K562 (cell line): Measurements from ENCODE around the gene FUT2. TPM values are rescaled to one million over a fixed set of nuclear protein-coding genes. Genes with fewer than 3 reads are reported as not detected.
A peak's percentile ranks its signal among the peaks of the same experiment; 100 is the strongest.

Source experiments
- COPS2 ChIP-seq: fragments of 450-650 bp; conservative IDR thresholded peaks from 2 replicates; pipeline ENCODE4 v1.6.1; 2016; ENCODE audit warnings: mild to moderate bottlenecking, moderate library complexity
- RNF2 ChIP-seq: sonication (generic); IDR thresholded peaks from 2 replicates; pipeline ENCODE4 v1.6.1; 2016
- SIRT6 ChIP-seq: IDR thresholded peaks from one replicate; pipeline ENCODE4 v1.6.1; 2012; ENCODE audit warnings: low read depth, mild to moderate bottlenecking, control low read depth, inconsistent platforms, low read length, moderate library complexity
- SREBF1 ChIP-seq: fragments of 150-350 bp; IDR thresholded peaks from 2 replicates; pipeline ENCODE4 v1.6.1; 2014; ENCODE audit warnings: antibody characterized with exemption, low read depth, low read length, borderline replicate concordance
- SRSF9 ChIP-seq: fragments of 200-400 bp; formaldehyde crosslinking; IDR thresholded peaks from 2 replicates; pipeline ENCODE4 v1.6.1; 2017; ENCODE audit warnings: low read depth, low read length, borderline replicate concordance
- TCFL5 ChIP-seq: fragments of 250-450 bp; sonication (Bioruptor Pico); conservative IDR thresholded peaks from 2 replicates; pipeline ENCODE4 v1.6.1; 2021; ENCODE audit warnings: mild to moderate bottlenecking, moderate library complexity, matching md5 sums
- XRCC3 ChIP-seq: fragments of 450-650 bp; IDR thresholded peaks from 2 replicates; pipeline ENCODE4 v1.6.1; 2017; ENCODE audit warnings: mild to moderate bottlenecking, moderate library complexity
- ZBTB17 ChIP-seq: fragments of 450-650 bp; formaldehyde crosslinking; IDR thresholded peaks from 2 replicates; pipeline ENCODE4 v1.4.0; 2020; ENCODE audit warnings: mild to moderate bottlenecking
- ZKSCAN3 ChIP-seq: fragments of 250-450 bp; sonication (Bioruptor Pico); IDR thresholded peaks from 2 replicates; pipeline ENCODE4 v1.4.0; 2020
- ZNF75A ChIP-seq: fragments of 450-650 bp; formaldehyde crosslinking; IDR thresholded peaks from 2 replicates; pipeline ENCODE4 v1.4.0; 2020; ENCODE audit warnings: mild to moderate bottlenecking
- ZNF766 ChIP-seq: fragments of 200-800 bp; sonication (Bioruptor generic); conservative IDR thresholded peaks from 2 replicates; pipeline ENCODE4 v1.6.1; 2016; ENCODE audit warnings: missing genetic modification characterization, missing compliant biosample characterization
- polyA plus RNA-seq, 8 experiments: library from polyadenylated mRNA; depleted of rRNA in 4 of 8; stranded (reverse) in 5 of 8; unstranded in 3 of 8; fragments of >200 nt; fragmentation: Nextera tagmentation in 2 of 8; fragmentation: Illumina TruSeq in 1 of 8; extraction: Ambion mirVana in 2 of 8; extraction: Trizol in 1 of 8; gene quantifications; 2 replicates each; pipeline versions ENCODE4 v1.2.1 to v1.2.3, GENCODE V29; 2011 to 2014; ENCODE audit warnings: inconsistent platforms in 1 of 8, missing spikeins in 1 of 8
- total RNA-seq, 7 experiments: library from RNA; depleted of rRNA in 6 of 7; stranded (reverse); fragments of >200 nt in 6 of 7; fragmentation: Illumina TruSeq in 2 of 7; extraction: Trizol in 2 of 7; gene quantifications; 2 replicates each; pipeline versions ENCODE4 v1.2.1 to v1.2.3, GENCODE V29; 2011 to 2021; ENCODE audit warnings: low replicate concordance in 1 of 7
- TF ChIP-seq, protein P1 (sequence below): fragments of 450-650 bp; IDR thresholded peaks from 2 replicates; pipeline ENCODE4 v1.7.0; 2016; ENCODE audit warnings: borderline replicate concordance
- TF ChIP-seq, protein P2 (sequence below): fragments of 250-450 bp; sonication (Bioruptor Pico); IDR thresholded peaks from 2 replicates; pipeline ENCODE4 v1.8.0; 2022; ENCODE audit warnings: moderate library complexity, mild to moderate bottlenecking, inconsistent platforms
- TF ChIP-seq, protein P3 (sequence below): fragments of 200-800 bp; sonication (Bioruptor generic); IDR thresholded peaks from 2 replicates; pipeline ENCODE4 v1.6.1; 2017; ENCODE audit warnings: missing genetic modification characterization, missing compliant biosample characterization
- TF ChIP-seq, protein P4 (sequence below), 2 experiments: fragments of 200-800 bp in 1 of 2; sonication (Bioruptor generic) in 1 of 2; sonication (generic) in 1 of 2; formaldehyde crosslinking in 1 of 2; IDR thresholded peaks in 1 of 2; conservative IDR thresholded peaks in 1 of 2; 2 replicates each; pipeline versions ENCODE4 v1.5.0 to v1.6.1; 2016 to 2020; ENCODE audit warnings: missing compliant biosample characterization in 1 of 2, missing genetic modification characterization in 1 of 2, missing genetic modification reagents in 1 of 2
- TF ChIP-seq, protein P5 (sequence below): IDR thresholded peaks from 2 replicates; pipeline ENCODE4 v1.6.1; 2016; ENCODE audit warnings: missing genetic modification characterization, missing compliant biosample characterization
- TF ChIP-seq, protein P6 (sequence below): fragments of 250-450 bp; sonication (Bioruptor Pico); IDR thresholded peaks from 2 replicates; pipeline ENCODE4 v1.5.0; 2020; ENCODE audit warnings: mild to moderate bottlenecking, borderline replicate concordance

The FUT2 gene
- total and polyA plus RNA-seq, 9 of the 15 experiments (the other 6 are each of a cell fraction or from before 2014, with no cell fraction given) = 0.03 to 0.04 TPM; not detected in 7

DNA sequence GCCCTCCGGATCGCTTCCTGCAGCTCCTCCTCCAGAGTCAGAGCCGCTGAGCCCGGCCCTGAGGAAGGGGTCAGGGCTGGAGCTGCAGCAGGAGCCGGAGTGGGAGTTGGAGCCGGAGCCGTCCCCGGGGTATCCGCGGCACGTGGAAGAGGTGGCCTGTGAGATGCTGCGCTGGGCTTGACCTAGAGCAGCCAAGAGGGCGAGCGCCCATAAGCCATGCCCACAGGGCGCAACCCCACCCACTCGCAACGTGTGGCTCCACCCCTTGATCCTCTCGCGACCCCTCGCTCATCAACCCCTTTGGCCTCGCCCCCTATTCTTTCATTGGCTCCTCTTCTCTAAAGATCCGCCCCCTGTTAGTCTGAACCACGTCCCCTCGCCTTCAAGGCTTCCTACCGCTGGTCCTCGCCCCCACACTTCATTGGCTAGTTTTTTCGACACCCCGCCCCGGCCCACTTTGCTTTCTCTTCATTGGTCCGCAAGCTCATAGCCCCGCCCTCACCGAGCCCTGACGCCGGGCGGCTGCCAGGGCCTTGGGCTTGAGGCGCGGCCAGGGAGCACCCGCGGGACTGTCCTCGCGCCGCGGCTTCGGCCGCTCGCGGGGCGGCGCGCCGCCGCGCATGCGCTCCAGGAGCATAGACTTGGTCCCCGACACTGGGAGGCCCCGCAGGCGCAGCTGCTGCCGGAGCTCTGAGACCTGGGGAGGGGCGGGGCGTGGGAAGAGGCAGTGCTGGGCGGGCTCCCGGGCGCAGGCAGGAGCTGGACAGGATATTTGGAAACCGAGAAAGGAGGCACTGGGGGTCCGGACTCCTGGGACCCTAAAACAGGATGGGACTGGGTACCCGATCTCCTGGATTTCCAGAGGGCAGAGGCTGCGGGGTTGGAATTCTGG, 18.3 kb downstream of the FUT2 start (continued):
- no peak for TF ChIP-seq TCFL5 (CRISPR knock-in tag)
- no peak for TF ChIP-seq ZNF766 (CRISPR knock-in tag)
- TF ChIP-seq, protein P1, sequence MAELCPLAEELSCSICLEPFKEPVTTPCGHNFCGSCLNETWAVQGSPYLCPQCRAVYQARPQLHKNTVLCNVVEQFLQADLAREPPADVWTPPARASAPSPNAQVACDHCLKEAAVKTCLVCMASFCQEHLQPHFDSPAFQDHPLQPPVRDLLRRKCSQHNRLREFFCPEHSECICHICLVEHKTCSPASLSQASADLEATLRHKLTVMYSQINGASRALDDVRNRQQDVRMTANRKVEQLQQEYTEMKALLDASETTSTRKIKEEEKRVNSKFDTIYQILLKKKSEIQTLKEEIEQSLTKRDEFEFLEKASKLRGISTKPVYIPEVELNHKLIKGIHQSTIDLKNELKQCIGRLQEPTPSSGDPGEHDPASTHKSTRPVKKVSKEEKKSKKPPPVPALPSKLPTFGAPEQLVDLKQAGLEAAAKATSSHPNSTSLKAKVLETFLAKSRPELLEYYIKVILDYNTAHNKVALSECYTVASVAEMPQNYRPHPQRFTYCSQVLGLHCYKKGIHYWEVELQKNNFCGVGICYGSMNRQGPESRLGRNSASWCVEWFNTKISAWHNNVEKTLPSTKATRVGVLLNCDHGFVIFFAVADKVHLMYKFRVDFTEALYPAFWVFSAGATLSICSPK = no peak
- TF ChIP-seq SIRT6 = no peak
- TF ChIP-seq, protein P2, sequence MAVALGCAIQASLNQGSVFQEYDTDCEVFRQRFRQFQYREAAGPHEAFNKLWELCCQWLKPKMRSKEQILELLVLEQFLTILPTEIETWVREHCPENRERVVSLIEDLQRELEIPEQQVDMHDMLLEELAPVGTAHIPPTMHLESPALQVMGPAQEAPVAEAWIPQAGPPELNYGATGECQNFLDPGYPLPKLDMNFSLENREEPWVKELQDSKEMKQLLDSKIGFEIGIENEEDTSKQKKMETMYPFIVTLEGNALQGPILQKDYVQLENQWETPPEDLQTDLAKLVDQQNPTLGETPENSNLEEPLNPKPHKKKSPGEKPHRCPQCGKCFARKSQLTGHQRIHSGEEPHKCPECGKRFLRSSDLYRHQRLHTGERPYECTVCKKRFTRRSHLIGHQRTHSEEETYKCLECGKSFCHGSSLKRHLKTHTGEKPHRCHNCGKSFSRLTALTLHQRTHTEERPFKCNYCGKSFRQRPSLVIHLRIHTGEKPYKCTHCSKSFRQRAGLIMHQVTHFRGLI (CRISPR knock-in tag) = no peak
- no peak for TF ChIP-seq RNF2
- TF ChIP-seq SREBF1 = no peak
- TF ChIP-seq, protein P3, sequence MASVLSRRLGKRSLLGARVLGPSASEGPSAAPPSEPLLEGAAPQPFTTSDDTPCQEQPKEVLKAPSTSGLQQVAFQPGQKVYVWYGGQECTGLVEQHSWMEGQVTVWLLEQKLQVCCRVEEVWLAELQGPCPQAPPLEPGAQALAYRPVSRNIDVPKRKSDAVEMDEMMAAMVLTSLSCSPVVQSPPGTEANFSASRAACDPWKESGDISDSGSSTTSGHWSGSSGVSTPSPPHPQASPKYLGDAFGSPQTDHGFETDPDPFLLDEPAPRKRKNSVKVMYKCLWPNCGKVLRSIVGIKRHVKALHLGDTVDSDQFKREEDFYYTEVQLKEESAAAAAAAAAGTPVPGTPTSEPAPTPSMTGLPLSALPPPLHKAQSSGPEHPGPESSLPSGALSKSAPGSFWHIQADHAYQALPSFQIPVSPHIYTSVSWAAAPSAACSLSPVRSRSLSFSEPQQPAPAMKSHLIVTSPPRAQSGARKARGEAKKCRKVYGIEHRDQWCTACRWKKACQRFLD = no peak
- TF ChIP-seq ZKSCAN3 (CRISPR knock-in tag) = no peak
- TF ChIP-seq ZBTB17 (CRISPR knock-in tag) = no peak
- TF ChIP-seq ZNF75A (CRISPR knock-in tag) = no peak
- no peak for TF ChIP-seq XRCC3
- TF ChIP-seq, protein P4, sequence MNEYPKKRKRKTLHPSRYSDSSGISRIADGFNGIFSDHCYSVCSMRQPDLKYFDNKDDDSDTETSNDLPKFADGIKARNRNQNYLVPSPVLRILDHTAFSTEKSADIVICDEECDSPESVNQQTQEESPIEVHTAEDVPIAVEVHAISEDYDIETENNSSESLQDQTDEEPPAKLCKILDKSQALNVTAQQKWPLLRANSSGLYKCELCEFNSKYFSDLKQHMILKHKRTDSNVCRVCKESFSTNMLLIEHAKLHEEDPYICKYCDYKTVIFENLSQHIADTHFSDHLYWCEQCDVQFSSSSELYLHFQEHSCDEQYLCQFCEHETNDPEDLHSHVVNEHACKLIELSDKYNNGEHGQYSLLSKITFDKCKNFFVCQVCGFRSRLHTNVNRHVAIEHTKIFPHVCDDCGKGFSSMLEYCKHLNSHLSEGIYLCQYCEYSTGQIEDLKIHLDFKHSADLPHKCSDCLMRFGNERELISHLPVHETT (CRISPR knock-in tag; conservative IDR thresholded peaks at IDR 0.05 in 1 of 2, IDR thresholded peaks at IDR 0.05 in 1 of 2) = peak in 1 of 2 experiments; percentile 73; a peak in 1 of 4 replicates
- TF ChIP-seq, protein P5, sequence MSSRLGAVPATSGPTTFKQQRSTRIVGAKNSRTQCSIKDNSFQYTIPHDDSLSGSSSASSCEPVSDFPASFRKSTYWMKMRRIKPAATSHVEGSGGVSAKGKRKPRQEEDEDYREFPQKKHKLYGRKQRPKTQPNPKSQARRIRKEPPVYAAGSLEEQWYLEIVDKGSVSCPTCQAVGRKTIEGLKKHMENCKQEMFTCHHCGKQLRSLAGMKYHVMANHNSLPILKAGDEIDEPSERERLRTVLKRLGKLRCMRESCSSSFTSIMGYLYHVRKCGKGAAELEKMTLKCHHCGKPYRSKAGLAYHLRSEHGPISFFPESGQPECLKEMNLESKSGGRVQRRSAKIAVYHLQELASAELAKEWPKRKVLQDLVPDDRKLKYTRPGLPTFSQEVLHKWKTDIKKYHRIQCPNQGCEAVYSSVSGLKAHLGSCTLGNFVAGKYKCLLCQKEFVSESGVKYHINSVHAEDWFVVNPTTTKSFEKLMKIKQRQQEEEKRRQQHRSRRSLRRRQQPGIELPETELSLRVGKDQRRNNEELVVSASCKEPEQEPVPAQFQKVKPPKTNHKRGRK (tag) = no peak
- TF ChIP-seq, protein P6, sequence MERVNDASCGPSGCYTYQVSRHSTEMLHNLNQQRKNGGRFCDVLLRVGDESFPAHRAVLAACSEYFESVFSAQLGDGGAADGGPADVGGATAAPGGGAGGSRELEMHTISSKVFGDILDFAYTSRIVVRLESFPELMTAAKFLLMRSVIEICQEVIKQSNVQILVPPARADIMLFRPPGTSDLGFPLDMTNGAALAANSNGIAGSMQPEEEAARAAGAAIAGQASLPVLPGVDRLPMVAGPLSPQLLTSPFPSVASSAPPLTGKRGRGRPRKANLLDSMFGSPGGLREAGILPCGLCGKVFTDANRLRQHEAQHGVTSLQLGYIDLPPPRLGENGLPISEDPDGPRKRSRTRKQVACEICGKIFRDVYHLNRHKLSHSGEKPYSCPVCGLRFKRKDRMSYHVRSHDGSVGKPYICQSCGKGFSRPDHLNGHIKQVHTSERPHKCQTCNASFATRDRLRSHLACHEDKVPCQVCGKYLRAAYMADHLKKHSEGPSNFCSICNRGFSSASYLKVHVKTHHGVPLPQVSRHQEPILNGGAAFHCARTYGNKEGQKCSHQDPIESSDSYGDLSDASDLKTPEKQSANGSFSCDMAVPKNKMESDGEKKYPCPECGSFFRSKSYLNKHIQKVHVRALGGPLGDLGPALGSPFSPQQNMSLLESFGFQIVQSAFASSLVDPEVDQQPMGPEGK (CRISPR knock-in tag) = no peak
- no peak for TF ChIP-seq COPS2
- TF ChIP-seq SRSF9 = no peak
